PFSK-1 (cell line): ENCODE measurements around the gene PTCHD1. TPM values are rescaled to one million over a fixed set of nuclear protein-coding genes. Genes with fewer than 3 reads are reported as not detected.

Experiments used
- FOXP2 ChIP-seq: optimal IDR thresholded peaks from 2 replicates; pipeline ENCODE3; 2011; ENCODE audit warnings: borderline replicate concordance, control low read depth, inconsistent platforms; ENCODE audit not compliant: insufficient read depth; ENCODE audit errors: extremely low read length, extremely low read depth
- POLR2AphosphoS5 ChIP-seq: IDR thresholded peaks from 2 replicates; pipeline ENCODE4 v1.6.1; 2012; ENCODE audit warnings: low read depth, mild to moderate bottlenecking, control low read depth, low read length, moderate library complexity
- SIN3A ChIP-seq: IDR thresholded peaks from 2 replicates; pipeline ENCODE4 v1.6.1; 2012; ENCODE audit warnings: mild to moderate bottlenecking, low read length, moderate library complexity, borderline replicate concordance; ENCODE audit not compliant: insufficient read depth
- TAF1 ChIP-seq: IDR thresholded peaks from 2 replicates; pipeline ENCODE4 v1.6.1; 2012; ENCODE audit warnings: low read length, control low read depth, borderline replicate concordance; ENCODE audit not compliant: insufficient read depth
- polyA plus RNA-seq: library from polyadenylated mRNA; unstranded; fragments of >200 nt; gene quantifications from one replicate; pipeline ENCODE4 v1.2.1, GENCODE V29; 2012; ENCODE audit warnings: low read depth, missing spikeins; ENCODE audit not compliant: insufficient read length
- TF ChIP-seq, protein P1 (sequence below), 2 experiments: IDR thresholded peaks; 2 replicates each; pipeline versions ENCODE4 v1.6.1 to v1.8.0; 2011 to 2012; ENCODE audit warnings: low read depth in 2 of 2, low read length in 2 of 2, control low read depth in 1 of 2, inconsistent platforms in 1 of 2, mild to moderate bottlenecking in 1 of 2, moderate library complexity in 1 of 2; ENCODE audit not compliant: insufficient read depth in 1 of 2

Gene PTCHD1
- not detected for polyA plus RNA-seq

DNA sequence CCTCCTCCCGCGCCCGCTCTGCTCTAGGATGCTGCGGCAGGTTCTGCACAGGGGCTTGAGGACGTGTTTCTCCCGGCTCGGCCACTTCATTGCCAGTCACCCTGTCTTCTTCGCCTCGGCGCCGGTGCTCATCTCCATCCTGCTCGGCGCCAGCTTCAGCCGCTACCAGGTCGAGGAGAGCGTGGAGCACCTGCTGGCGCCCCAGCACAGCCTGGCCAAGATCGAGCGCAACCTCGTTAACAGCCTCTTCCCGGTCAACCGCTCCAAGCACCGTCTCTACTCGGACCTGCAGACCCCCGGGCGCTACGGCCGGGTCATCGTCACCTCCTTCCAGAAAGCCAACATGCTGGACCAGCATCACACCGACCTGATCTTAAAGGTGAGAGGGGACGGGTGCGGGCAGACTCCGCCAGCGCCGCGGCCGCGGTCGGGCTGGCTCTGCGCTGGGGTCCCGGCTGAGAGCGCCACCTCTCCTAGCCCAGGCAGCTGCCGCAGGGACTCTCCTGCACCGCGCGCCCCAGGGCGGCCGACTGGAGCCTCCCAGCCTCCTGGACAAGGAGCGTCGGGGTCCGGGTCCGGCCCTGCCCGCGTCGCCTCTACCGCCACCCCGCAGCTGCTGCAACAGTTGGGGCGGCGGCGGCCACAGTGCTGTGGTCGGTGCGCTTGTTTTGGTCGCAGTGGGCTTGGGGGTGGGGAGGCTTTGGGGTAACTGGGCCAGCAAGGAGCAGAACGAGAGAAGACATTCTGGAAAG is at the start of gene PTCHD1:
PTCHD1 (plus strand) TSS at position 2 of the 752 bp plus-strand sequence; CDS start at position 29, 27 bp downstream.
- no peak for TF ChIP-seq SIN3A
- no peak for TF ChIP-seq TAF1
- TF ChIP-seq, protein P1, sequence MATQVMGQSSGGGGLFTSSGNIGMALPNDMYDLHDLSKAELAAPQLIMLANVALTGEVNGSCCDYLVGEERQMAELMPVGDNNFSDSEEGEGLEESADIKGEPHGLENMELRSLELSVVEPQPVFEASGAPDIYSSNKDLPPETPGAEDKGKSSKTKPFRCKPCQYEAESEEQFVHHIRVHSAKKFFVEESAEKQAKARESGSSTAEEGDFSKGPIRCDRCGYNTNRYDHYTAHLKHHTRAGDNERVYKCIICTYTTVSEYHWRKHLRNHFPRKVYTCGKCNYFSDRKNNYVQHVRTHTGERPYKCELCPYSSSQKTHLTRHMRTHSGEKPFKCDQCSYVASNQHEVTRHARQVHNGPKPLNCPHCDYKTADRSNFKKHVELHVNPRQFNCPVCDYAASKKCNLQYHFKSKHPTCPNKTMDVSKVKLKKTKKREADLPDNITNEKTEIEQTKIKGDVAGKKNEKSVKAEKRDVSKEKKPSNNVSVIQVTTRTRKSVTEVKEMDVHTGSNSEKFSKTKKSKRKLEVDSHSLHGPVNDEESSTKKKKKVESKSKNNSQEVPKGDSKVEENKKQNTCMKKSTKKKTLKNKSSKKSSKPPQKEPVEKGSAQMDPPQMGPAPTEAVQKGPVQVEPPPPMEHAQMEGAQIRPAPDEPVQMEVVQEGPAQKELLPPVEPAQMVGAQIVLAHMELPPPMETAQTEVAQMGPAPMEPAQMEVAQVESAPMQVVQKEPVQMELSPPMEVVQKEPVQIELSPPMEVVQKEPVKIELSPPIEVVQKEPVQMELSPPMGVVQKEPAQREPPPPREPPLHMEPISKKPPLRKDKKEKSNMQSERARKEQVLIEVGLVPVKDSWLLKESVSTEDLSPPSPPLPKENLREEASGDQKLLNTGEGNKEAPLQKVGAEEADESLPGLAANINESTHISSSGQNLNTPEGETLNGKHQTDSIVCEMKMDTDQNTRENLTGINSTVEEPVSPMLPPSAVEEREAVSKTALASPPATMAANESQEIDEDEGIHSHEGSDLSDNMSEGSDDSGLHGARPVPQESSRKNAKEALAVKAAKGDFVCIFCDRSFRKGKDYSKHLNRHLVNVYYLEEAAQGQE (IDR thresholded peaks at IDR 0.05; ENCODE audit: insufficient read depth in 1 of 2, low read depth in 2 of 2, low read length in 2 of 2), result no peak
- TF ChIP-seq FOXP2, result no peak
- no peak for TF ChIP-seq POLR2AphosphoS5

DNA sequence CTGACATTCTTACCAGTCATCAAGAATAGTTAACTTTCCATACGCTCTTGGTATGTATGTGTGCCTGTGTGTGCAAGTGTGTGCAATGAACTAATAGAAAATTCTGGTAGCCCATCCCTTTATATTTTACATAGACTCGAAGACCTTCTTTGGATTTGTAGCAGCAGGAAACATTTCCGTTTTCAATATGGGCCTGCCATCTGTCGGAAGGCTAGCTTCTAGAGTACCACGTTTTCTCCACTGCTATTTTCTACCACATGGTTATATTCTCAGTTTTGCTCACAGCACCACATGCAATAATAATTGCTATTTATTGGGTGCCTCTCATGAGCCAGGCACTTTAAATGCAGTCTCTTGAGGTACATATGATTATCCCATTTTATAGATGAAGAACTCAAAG is 47.9 kb upstream of the PTCHD1 start:
- no peak for TF ChIP-seq SIN3A
- TF ChIP-seq TAF1, result no peak
- no peak for TF ChIP-seq FOXP2
- TF ChIP-seq, protein P1 (IDR thresholded peaks at IDR 0.05; ENCODE audit: insufficient read depth in 1 of 2, low read depth in 2 of 2, low read length in 2 of 2), result no peak
- TF ChIP-seq POLR2AphosphoS5, result no peak

DNA sequence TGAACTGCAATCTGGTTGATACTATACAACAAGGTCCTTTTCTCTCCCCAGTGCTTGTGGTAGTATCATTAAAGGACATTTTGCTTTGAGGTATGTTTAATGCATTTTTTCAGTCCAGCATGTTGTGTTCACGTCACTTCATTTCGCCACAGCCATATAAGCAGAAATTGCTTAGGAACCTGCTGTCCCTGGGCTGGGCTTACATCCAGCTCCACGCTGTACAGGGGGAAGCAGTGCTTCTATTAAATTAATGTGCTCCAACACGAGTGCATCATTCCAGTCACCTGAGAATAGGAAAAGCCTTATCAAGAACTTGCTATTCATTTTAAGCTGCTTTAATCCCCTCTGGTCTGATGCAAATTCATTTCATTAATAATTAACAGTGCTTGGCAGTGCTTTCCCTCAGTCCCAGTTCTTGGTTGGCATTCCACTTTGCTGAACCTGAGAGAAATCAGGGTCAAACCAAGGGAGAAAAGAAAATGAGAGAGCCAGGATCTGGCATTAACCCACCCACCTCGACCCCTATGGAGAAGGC is 47.4 kb upstream of the PTCHD1 start:
- no peak for TF ChIP-seq FOXP2
- TF ChIP-seq TAF1, result no peak
- TF ChIP-seq, protein P1 (IDR thresholded peaks at IDR 0.05; ENCODE audit: insufficient read depth in 1 of 2, low read depth in 2 of 2, low read length in 2 of 2), result no peak
- no peak for TF ChIP-seq SIN3A
- TF ChIP-seq POLR2AphosphoS5, result no peak

DNA sequence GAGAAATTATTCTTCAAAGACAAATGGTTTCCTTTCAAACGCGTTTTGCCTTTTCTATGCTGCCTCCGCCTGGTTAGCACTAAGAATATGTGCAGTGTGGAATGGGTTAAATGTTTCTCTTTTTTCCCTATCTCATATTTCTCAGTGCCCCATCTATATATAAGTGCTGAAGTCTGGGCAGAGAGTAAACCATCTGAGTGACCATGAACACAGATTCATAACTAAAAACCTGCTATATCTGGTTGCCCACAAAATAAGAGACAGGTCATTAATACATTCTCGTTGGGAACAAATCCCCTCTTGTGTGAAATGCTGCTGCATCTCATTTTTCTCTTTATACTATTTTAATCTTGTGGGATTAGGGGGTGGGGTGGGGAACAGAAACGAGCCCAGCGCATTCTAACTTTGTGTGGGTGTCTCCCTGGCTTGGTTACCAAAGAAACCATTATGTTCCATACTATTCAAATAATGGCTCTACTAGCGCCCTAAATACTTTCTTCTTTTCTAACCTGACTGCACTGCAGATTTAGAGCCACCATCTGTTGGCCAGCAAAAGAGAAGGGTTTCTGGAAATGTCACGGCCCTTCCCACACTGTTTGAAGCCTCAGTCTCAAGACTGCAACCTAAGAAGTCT is 42.2 kb upstream of the PTCHD1 start:
- TF ChIP-seq SIN3A (no peak), FOXP2 (no peak), POLR2AphosphoS5 (no peak), TAF1 (no peak)
- TF ChIP-seq, protein P1 (IDR thresholded peaks at IDR 0.05; ENCODE audit: insufficient read depth in 1 of 2, low read depth in 2 of 2, low read length in 2 of 2), result no peak
